Stimulated activated CD4-positive, alpha-beta T cell treated with anti-CD3 and anti-CD28 coated beads, Interleukin-4, amount 100 ng/mL, for 24 hours (primary cell): Measurements from ENCODE around the gene TPK1.
"Not testable (repeated sequence)": the region's sequence is repeated elsewhere in the genome, so short reads cannot be mapped to it uniquely, and the experiment has no call there.

Source experiments
- DNase-seq: peaks from one replicate; pipeline ENCODE4 v3.0.0-alpha.2; 2020

The TPK1 gene

GRCh38 chr7:144821067-144821466 is 14.8 kb downstream of the TPK1 start:
- peak; percentile 41 for DNase-seq

GRCh38 chr7:144820552-144820951 is 15.3 kb downstream of the TPK1 start:
- no peak for DNase-seq

GRCh38 chr7:144819566-144819965 is 16.3 kb downstream of the TPK1 start:
- no peak for DNase-seq

GRCh38 chr7:144818511-144818910 is 17.3 kb downstream of the TPK1 start:
- peak; percentile 50 for DNase-seq

GRCh38 chr7:144817001-144817400 is 18.9 kb downstream of the TPK1 start:
- no peak for DNase-seq

GRCh38 chr7:144814299-144814698 is 21.6 kb downstream of the TPK1 start:
- no peak for DNase-seq

- DNase-seq: peak; percentile 52
These were observed 23.2 kb downstream of the TPK1 start for GRCh38 chr7:144812379-144813283.

- DNase-seq: no peak
These were observed 30.1 kb downstream of the TPK1 start for GRCh38 chr7:144805627-144806239.

GRCh38 chr7:144800678-144801436 is 35.0 kb downstream of the TPK1 start:
- DNase-seq: not testable (repeated sequence)

- DNase-seq: no peak
These were observed 38.9 kb downstream of the TPK1 start for GRCh38 chr7:144796919-144797318.

GRCh38 chr7:144792050-144792449 is 43.8 kb downstream of the TPK1 start:
- no peak for DNase-seq

- DNase-seq: no peak
These were observed 44.4 kb downstream of the TPK1 start for GRCh38 chr7:144791488-144791887.

GRCh38 chr7:144787127-144787526 is 48.7 kb downstream of the TPK1 start:
- DNase-seq: no peak

- DNase-seq: no peak
These were observed 49.3 kb downstream of the TPK1 start for GRCh38 chr7:144786522-144786921.

- no peak for DNase-seq
These were observed 49.8 kb downstream of the TPK1 start for GRCh38 chr7:144786079-144786478.

- DNase-seq: no peak
These were observed 50.3 kb downstream of the TPK1 start for GRCh38 chr7:144785521-144785920.

- no peak for DNase-seq
These were observed 50.9 kb downstream of the TPK1 start for GRCh38 chr7:144784943-144785342.

- DNase-seq: no peak
These were observed 51.4 kb downstream of the TPK1 start for GRCh38 chr7:144784441-144784840.

- no peak for DNase-seq
These were observed 53.0 kb downstream of the TPK1 start for GRCh38 chr7:144782883-144783282.

GRCh38 chr7:144780071-144780608 is 55.7 kb downstream of the TPK1 start:
- DNase-seq: no peak

- DNase-seq: not testable (repeated sequence)
These were observed 58.0 kb downstream of the TPK1 start for GRCh38 chr7:144777889-144778288.

- no peak for DNase-seq
These were observed 58.6 kb downstream of the TPK1 start for GRCh38 chr7:144777005-144777839.
